ENCODE measurements around the gene OBP2A. TPM values are rescaled to one million over a fixed set of nuclear protein-coding genes. Genes with fewer than 3 reads are reported as not detected.

The OBP2A gene
- polyA plus RNA-seq, 1 donor (not counting 4 experiments of a cell fraction or from before 2014, with no cell fraction given) = not detected

DNA sequence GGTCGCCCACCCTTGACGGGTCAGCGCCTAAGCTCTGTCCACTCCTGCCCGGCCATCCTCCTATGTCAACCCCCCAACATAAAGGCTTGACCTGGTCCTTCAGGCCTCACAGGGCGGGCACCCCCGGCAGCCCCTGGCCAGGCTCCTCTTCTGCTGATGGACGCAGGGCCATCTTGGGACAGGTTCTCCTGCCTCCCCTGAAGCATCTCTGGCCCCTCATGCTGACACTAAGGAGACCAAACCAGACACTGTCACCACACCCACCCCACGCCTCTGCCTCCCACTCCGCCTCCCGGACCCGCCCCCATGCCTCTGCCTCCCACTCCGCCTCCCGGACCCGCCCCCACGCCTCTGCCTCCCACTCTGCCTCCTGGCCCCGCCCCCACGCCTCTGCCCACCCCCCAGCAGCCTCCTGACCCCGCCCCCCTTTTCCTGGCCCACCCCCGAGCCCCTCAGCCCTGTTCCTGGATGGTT lies 6.8 kb downstream of the OBP2A start:
- no peaks in the 10 kb centered on the region for H3K79me2 ChIP-seq (ENCODE audit: control insufficient read depth, insufficient read depth, low read length)
- H3K4me1 ChIP-seq (ENCODE audit: control insufficient read depth, extremely low read depth, insufficient read depth, low read length) = no peaks in the 10 kb centered on the region
- FAIRE-seq (no peak), DNase-seq (ENCODE audit: low read depth, low spot score) (no peak)
- no peaks in the 10 kb centered on the region for H4K20me1 ChIP-seq (ENCODE audit: control insufficient read depth, extremely low read depth, insufficient read depth, low read length)
- no peak overlapping the region for H3K9ac ChIP-seq (ENCODE audit: control insufficient read depth, extremely low read depth, insufficient read depth, low read length)
- H3K27me3 ChIP-seq (ENCODE audit: control insufficient read depth, extremely low read depth, insufficient read depth, low read length) = no peaks in the 10 kb centered on the region
- H3K9me1 ChIP-seq (ENCODE audit: control insufficient read depth, extremely low read depth, insufficient read depth, low read length) = no peaks in the 10 kb centered on the region
- H3K36me3 ChIP-seq (ENCODE audit: control insufficient read depth in 2 of 2, extremely low read depth in 1 of 2, insufficient read depth in 2 of 2, low read length in 2 of 2) = no peaks in the 10 kb centered on the region
- H3K4me3 ChIP-seq (ENCODE audit: control insufficient read depth in 2 of 3, extremely low read depth in 1 of 3, insufficient read depth in 2 of 3, low read depth in 1 of 3, low read length in 3 of 3) = no peak overlapping the region
- H2AFZ ChIP-seq (ENCODE audit: control insufficient read depth, low read length) = no peak overlapping the region
- no peak overlapping the region for H3K27ac ChIP-seq (ENCODE audit: control insufficient read depth, insufficient read depth, low read length)
- no peak for TF ChIP-seq EZH2 (IDR thresholded peaks at IDR 0.05; ENCODE audit: low read length)
- TF ChIP-seq, protein P1, sequence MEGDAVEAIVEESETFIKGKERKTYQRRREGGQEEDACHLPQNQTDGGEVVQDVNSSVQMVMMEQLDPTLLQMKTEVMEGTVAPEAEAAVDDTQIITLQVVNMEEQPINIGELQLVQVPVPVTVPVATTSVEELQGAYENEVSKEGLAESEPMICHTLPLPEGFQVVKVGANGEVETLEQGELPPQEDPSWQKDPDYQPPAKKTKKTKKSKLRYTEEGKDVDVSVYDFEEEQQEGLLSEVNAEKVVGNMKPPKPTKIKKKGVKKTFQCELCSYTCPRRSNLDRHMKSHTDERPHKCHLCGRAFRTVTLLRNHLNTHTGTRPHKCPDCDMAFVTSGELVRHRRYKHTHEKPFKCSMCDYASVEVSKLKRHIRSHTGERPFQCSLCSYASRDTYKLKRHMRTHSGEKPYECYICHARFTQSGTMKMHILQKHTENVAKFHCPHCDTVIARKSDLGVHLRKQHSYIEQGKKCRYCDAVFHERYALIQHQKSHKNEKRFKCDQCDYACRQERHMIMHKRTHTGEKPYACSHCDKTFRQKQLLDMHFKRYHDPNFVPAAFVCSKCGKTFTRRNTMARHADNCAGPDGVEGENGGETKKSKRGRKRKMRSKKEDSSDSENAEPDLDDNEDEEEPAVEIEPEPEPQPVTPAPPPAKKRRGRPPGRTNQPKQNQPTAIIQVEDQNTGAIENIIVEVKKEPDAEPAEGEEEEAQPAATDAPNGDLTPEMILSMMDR (optimal IDR thresholded peaks at IDR 0.05 in 1 of 3, IDR thresholded peaks at IDR 0.05 in 1 of 3, conservative IDR thresholded peaks at IDR 0.05 in 1 of 3; ENCODE audit: extremely low read depth in 1 of 3, insufficient read depth in 2 of 3, low read length in 3 of 3) = no peak
- dilution Hi-C loops (cut with MboI; ENCODE audit: extremely low pct_ligation_motif_present, low sequenced_read_pairs) = no loop called here
- no peaks in the 10 kb centered on the region for H3K9me3 ChIP-seq (ENCODE audit: control insufficient read depth, low read depth, low read length)
- no peak overlapping the region for H3K4me2 ChIP-seq (ENCODE audit: control insufficient read depth, extremely low read depth, insufficient read depth, low read depth, low read length)

DNA sequence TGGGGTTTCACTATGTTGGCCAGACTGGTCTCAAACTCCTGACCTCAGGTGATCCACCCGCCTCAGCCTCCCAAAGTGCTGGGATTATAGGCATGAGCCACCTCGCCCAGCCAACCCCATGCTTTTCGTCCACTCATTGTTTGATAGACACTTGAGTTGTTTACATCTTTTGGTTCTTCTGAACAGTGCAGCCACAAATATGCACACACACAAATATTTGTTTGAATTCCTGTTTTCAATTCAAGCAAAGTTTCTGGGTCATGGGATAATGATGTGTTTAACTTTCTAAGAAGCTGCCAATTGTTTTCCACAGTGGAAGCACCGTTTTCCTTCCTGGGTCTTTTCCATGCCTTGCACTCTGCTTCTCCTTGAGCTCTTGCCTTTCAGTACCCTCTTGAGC lies 8.8 kb downstream of the OBP2A start:
- H3K79me2 ChIP-seq (ENCODE audit: control insufficient read depth, insufficient read depth, low read length) = no peaks in the 10 kb centered on the region
- no peak overlapping the region for H2AFZ ChIP-seq (ENCODE audit: control insufficient read depth, low read length)
- dilution Hi-C loops (cut with MboI; ENCODE audit: extremely low pct_ligation_motif_present, low sequenced_read_pairs) = no loop called here
- H3K36me3 ChIP-seq (ENCODE audit: control insufficient read depth in 2 of 2, extremely low read depth in 1 of 2, insufficient read depth in 2 of 2, low read length in 2 of 2) = no peaks in the 10 kb centered on the region
- no peaks in the 10 kb centered on the region for H3K9me3 ChIP-seq (ENCODE audit: control insufficient read depth, low read depth, low read length)
- FAIRE-seq (no peak), DNase-seq (ENCODE audit: low read depth, low spot score) (no peak)
- no peaks in the 10 kb centered on the region for H3K4me1 ChIP-seq (ENCODE audit: control insufficient read depth, extremely low read depth, insufficient read depth, low read length)
- H3K27me3 ChIP-seq (ENCODE audit: control insufficient read depth, extremely low read depth, insufficient read depth, low read length) = no peaks in the 10 kb centered on the region
- H4K20me1 ChIP-seq (ENCODE audit: control insufficient read depth, extremely low read depth, insufficient read depth, low read length) = no peaks in the 10 kb centered on the region
- no peaks in the 10 kb centered on the region for H3K9me1 ChIP-seq (ENCODE audit: control insufficient read depth, extremely low read depth, insufficient read depth, low read length)
- H3K27ac ChIP-seq (ENCODE audit: control insufficient read depth, insufficient read depth, low read length) = no peak overlapping the region
- no peak overlapping the region for H3K4me2 ChIP-seq (ENCODE audit: control insufficient read depth, extremely low read depth, insufficient read depth, low read depth, low read length)
- H3K4me3 ChIP-seq (ENCODE audit: control insufficient read depth in 2 of 3, extremely low read depth in 1 of 3, insufficient read depth in 2 of 3, low read depth in 1 of 3, low read length in 3 of 3) = no peak overlapping the region
- TF ChIP-seq EZH2 (IDR thresholded peaks at IDR 0.05; ENCODE audit: low read length) = no peak
- TF ChIP-seq, protein P1 (optimal IDR thresholded peaks at IDR 0.05 in 1 of 3, IDR thresholded peaks at IDR 0.05 in 1 of 3, conservative IDR thresholded peaks at IDR 0.05 in 1 of 3; ENCODE audit: extremely low read depth in 1 of 3, insufficient read depth in 2 of 3, low read length in 3 of 3) = no peak
- no peak overlapping the region for H3K9ac ChIP-seq (ENCODE audit: control insufficient read depth, extremely low read depth, insufficient read depth, low read length)
